Stimulated activated CD4-positive, alpha-beta T cell treated with anti-CD3 and anti-CD28 coated beads, Interleukin-2, amount 100 ng/mL, for 24 hours (primary cell): Measurements from ENCODE around the gene DTD2.
"Not testable (repeated sequence)": the region's sequence is repeated elsewhere in the genome, so short reads cannot be mapped to it uniquely, and the experiment has no call there.

ENCODE experiments used
- DNase-seq, 2 donors: peaks; one replicate each; pipeline ENCODE4 v3.0.0-alpha.2; 2020

Gene DTD2

GRCh38 chr14:31441273-31442111 is 15.8 kb downstream of the DTD2 start:
- no peak for DNase-seq

GRCh38 chr14:31440280-31440679 is 17.0 kb downstream of the DTD2 start:
- DNase-seq, result no peak

GRCh38 chr14:31439561-31439960 is 17.7 kb downstream of the DTD2 start:
- no peak for DNase-seq

GRCh38 chr14:31437045-31437691 is 20.1 kb downstream of the DTD2 start:
- DNase-seq, result not testable (repeated sequence)

- no peak for DNase-seq
Measured at GRCh38 chr14:31435276-31435675, 22.0 kb downstream of the DTD2 start.

GRCh38 chr14:31430634-31431264 is 26.6 kb downstream of the DTD2 start:
- no peak for DNase-seq

GRCh38 chr14:31429791-31430190 is 27.5 kb downstream of the DTD2 start:
- DNase-seq, result no peak

- DNase-seq, result no peak
Measured at GRCh38 chr14:31428011-31428410, 29.3 kb downstream of the DTD2 start.

- no peak for DNase-seq
Measured at GRCh38 chr14:31426663-31427062, 30.6 kb downstream of the DTD2 start.

- no peak for DNase-seq
Measured at GRCh38 chr14:31425905-31426304, 31.4 kb downstream of the DTD2 start.

GRCh38 chr14:31421200-31421599 is 36.1 kb downstream of the DTD2 start:
- DNase-seq, result no peak

GRCh38 chr14:31420319-31421111 is 36.8 kb downstream of the DTD2 start, which contains the start of gene HEATR5A:
Gene HEATR5A, minus strand, starts transcription at chr14:31420550. Its CDS starts 17,575 bp downstream, at chr14:31402975.
- DNase-seq, result peak; percentile 93 to 94

- peak; percentile 23 to 32 for DNase-seq
Measured at GRCh38 chr14:31419967-31420318, 37.4 kb downstream of the DTD2 start.

- no peak for DNase-seq
Measured at GRCh38 chr14:31419179-31419966, 37.9 kb downstream of the DTD2 start.

- DNase-seq, result no peak
Measured at GRCh38 chr14:31418440-31418839, 38.9 kb downstream of the DTD2 start.

- no peak for DNase-seq
Measured at GRCh38 chr14:31414190-31414833, 43.0 kb downstream of the DTD2 start.

GRCh38 chr14:31411218-31411727 is 46.0 kb downstream of the DTD2 start:
- no peak for DNase-seq

- DNase-seq, result no peak
Measured at GRCh38 chr14:31410048-31410650, 47.2 kb downstream of the DTD2 start.

- no peak for DNase-seq
Measured at GRCh38 chr14:31408421-31408820, 48.9 kb downstream of the DTD2 start.

- DNase-seq, result no peak
Measured at GRCh38 chr14:31405599-31406232, 51.6 kb downstream of the DTD2 start.
